Left ventricle myocardium superior (tissue), 1 donor: Measurements from ENCODE around the gene ZMYM5. TPM values are rescaled to one million over a fixed set of nuclear protein-coding genes. Genes with fewer than 3 reads are reported as not detected.
A peak's percentile ranks its signal among the peaks of the same experiment; 100 is the strongest.
"Not testable (repeated sequence)": the region's sequence is repeated elsewhere in the genome, so short reads cannot be mapped to it uniquely, and the experiment has no call there.

Experiments
- ATAC-seq: fragments of 200-7000 bp; cut with Tn5 transposase; one replicate; pipeline ENCODE4 v1.9.1; 2020; ENCODE audit warnings: mild to moderate bottlenecking, moderate library complexity
- DNase-seq: peaks from one replicate; pipeline ENCODE4 v3.0.0-alpha.2; 2020
- intact Hi-C: fragments of 100-400 bp; cut with micrococcal nuclease; formaldehyde crosslinking; loops from one replicate; pipeline ENCODE4 v1.11.0; 2022
- long read RNA-seq: library from polyadenylated mRNA; unstranded; transcript quantifications from one replicate; pipeline ENCODE4 v2.0.0, GENCODE V29; 2021
- total RNA-seq: library from RNA; stranded (reverse); fragmentation: NEBNext Ultra II Directional; extraction: Animal tissue kit (Norgen Biotek cat#: 25700); gene quantifications from one replicate; pipeline ENCODE4 v1.2.1, GENCODE V29; 2021
- donor health status: DM: no; HTN: yes; CAD: no; lungs with severe emphysema.

ZMYM5 gene
- 6.4 TPM for total RNA-seq
- long read RNA-seq, transcript ZMYM5-201 (8 exons, 3,268 nt), result major isoform, 7 of 17 reads
- long read RNA-seq, partial matches to known transcripts, result 0 of 17 reads
- long read RNA-seq, other reads (novel, unspliced or antisense), result 10 of 17 reads

- peak; percentile 100 for DNase-seq
- intact Hi-C loops, result no loop called here
- peak; percentile 96 for ATAC-seq
These were observed at the start of gene ZMYM5 for GRCh38 chr13:19863323-19864023. ZMYM5 (minus strand) TSS chr13:19863649; CDS start chr13:19852180, 11,469 bp downstream.

GRCh38 chr13:19910336-19911072 lies 47.1 kb upstream of the ZMYM5 start:
- ATAC-seq, result no peak
- intact Hi-C loops, result no loop called here
- no peak for DNase-seq

- DNase-seq (no peak), ATAC-seq (no peak)
- intact Hi-C loops, result no loop called here
These were observed 45.0 kb upstream of the ZMYM5 start for GRCh38 chr13:19908350-19908986.

- ATAC-seq, DNase-seq, intact Hi-C loops: not testable (repeated sequence)
These were observed 42.2 kb upstream of the ZMYM5 start for GRCh38 chr13:19905487-19906195.

- intact Hi-C loops, result no loop called here
- DNase-seq, result no peak
- no peak for ATAC-seq
These were observed 26.6 kb upstream of the ZMYM5 start for GRCh38 chr13:19890030-19890429.

- ATAC-seq (no peak), DNase-seq (no peak)
- intact Hi-C loops, result no loop called here
These were observed 25.4 kb upstream of the ZMYM5 start for GRCh38 chr13:19888799-19889198.

- intact Hi-C loops, result no loop called here
- DNase-seq (no peak), ATAC-seq (no peak)
These were observed 18.8 kb upstream of the ZMYM5 start for GRCh38 chr13:19882231-19882630.

- DNase-seq (no peak), ATAC-seq (no peak)
- intact Hi-C loops, result no loop called here
These were observed 18.2 kb upstream of the ZMYM5 start for GRCh38 chr13:19881641-19882040.

GRCh38 chr13:19864746-19865309 lies 1.4 kb upstream of the ZMYM5 start:
- intact Hi-C loops, result no loop called here
- ATAC-seq (peak; percentile 1), DNase-seq (peak; percentile 63)

GRCh38 chr13:19864024-19864745 lies 736 bp upstream of the ZMYM5 start:
- DNase-seq (peak; percentile 85), ATAC-seq (peak; percentile 43)
- intact Hi-C loops, result no loop called here

GRCh38 chr13:19862481-19863313 lies 752 bp downstream of the ZMYM5 start:
- DNase-seq (no peak), ATAC-seq (peak; percentile 7)
- intact Hi-C loops, result no loop called here

GRCh38 chr13:19861762-19862161 lies 1.7 kb downstream of the ZMYM5 start:
- ATAC-seq, result no peak
- intact Hi-C loops, result no loop called here
- DNase-seq, result no peak

- intact Hi-C loops, result no loop called here
- ATAC-seq, result no peak
These were observed 2.4 kb downstream of the ZMYM5 start for GRCh38 chr13:19860884-19861655.

GRCh38 chr13:19857637-19858036 lies 5.8 kb downstream of the ZMYM5 start:
- DNase-seq, ATAC-seq, intact Hi-C loops: not testable (repeated sequence)

More at GRCh38 chr13:19860884-19861655, 2.4 kb downstream of the ZMYM5 start:
- no peak for DNase-seq

- no peak for DNase-seq
- intact Hi-C loops, result no loop called here
- no peak for ATAC-seq
These were observed 10.7 kb downstream of the ZMYM5 start for GRCh38 chr13:19852766-19853165.

GRCh38 chr13:19845758-19846157 lies 17.7 kb downstream of the ZMYM5 start:
- no peak for DNase-seq
- ATAC-seq, result peak; percentile 50
- intact Hi-C loops, result no loop called here

GRCh38 chr13:19838865-19839275 lies 24.6 kb downstream of the ZMYM5 start:
- peak; percentile 69 for ATAC-seq
- DNase-seq, result no peak
- intact Hi-C loops, result no loop called here
